Bronchial epithelial cell (primary cell): ENCODE results near the gene MYLK2. TPM values are rescaled to one million over a fixed set of nuclear protein-coding genes. Genes with fewer than 3 reads are reported as not detected.

Experiments
- DNase-seq: peaks from one replicate; pipeline ENCODE4 v3.0.0-alpha.2; 2010; ENCODE audit warnings: low read depth
- FAIRE-seq: peaks from 2 replicates; lab custom pipeline; 2011; peaks lifted over from hg19 to GRCh38; lab: Jason Lieb, UNC
- H3K27me3 ChIP-seq: 2 replicates; pipeline ENCODE4 v1.5.1; 2011; ENCODE audit warnings: low read length; ENCODE audit not compliant: control insufficient read depth, insufficient read depth
- H3K36me3 ChIP-seq: 2 replicates; pipeline ENCODE4 v1.5.1; 2011; ENCODE audit warnings: low read length; ENCODE audit not compliant: control insufficient read depth, insufficient read depth
- H3K4me3 ChIP-seq: 2 replicates; pipeline ENCODE4 v1.5.1; 2011; ENCODE audit warnings: mild to moderate bottlenecking, low read depth, low read length, control low read depth
- total RNA-seq: library from RNA; depleted of rRNA; stranded (reverse); fragments of >200 nt; gene quantifications from 2 replicates; pipeline ENCODE4 v1.2.1, GENCODE V29; 2014
- TF ChIP-seq, protein P1 (sequence below): IDR thresholded peaks from 2 replicates; pipeline ENCODE4 v1.5.1; 2011; ENCODE audit warnings: mild to moderate bottlenecking, moderate library complexity, low read length, control low read depth, inconsistent platforms; ENCODE audit not compliant: insufficient read depth, severe bottlenecking

Gene MYLK2
- total RNA-seq, 1 donor from 2014 or later, result not detected

- Histone ChIP-seq H3K36me3 (no peaks in the 10 kb centered on the region), H3K27me3 (peaks cover 6% of the 10 kb centered on the region), H3K4me3 (no peak overlapping the region)
- TF ChIP-seq, protein P1, sequence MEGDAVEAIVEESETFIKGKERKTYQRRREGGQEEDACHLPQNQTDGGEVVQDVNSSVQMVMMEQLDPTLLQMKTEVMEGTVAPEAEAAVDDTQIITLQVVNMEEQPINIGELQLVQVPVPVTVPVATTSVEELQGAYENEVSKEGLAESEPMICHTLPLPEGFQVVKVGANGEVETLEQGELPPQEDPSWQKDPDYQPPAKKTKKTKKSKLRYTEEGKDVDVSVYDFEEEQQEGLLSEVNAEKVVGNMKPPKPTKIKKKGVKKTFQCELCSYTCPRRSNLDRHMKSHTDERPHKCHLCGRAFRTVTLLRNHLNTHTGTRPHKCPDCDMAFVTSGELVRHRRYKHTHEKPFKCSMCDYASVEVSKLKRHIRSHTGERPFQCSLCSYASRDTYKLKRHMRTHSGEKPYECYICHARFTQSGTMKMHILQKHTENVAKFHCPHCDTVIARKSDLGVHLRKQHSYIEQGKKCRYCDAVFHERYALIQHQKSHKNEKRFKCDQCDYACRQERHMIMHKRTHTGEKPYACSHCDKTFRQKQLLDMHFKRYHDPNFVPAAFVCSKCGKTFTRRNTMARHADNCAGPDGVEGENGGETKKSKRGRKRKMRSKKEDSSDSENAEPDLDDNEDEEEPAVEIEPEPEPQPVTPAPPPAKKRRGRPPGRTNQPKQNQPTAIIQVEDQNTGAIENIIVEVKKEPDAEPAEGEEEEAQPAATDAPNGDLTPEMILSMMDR, result no peak
- no peak for FAIRE-seq
- no peak for DNase-seq
Measured at GRCh38 chr20:31833931-31834521, 14.9 kb downstream of the MYLK2 start.

GRCh38 chr20:31835554-31835953 lies 16.4 kb downstream of the MYLK2 start:
- H3K27me3 ChIP-seq, result peaks cover 6% of the 10 kb centered on the region
- DNase-seq (no peak), FAIRE-seq (no peak)
- H3K36me3 ChIP-seq, result no peaks in the 10 kb centered on the region
- TF ChIP-seq, protein P1, result no peak
- H3K4me3 ChIP-seq, result no peak overlapping the region

DNA sequence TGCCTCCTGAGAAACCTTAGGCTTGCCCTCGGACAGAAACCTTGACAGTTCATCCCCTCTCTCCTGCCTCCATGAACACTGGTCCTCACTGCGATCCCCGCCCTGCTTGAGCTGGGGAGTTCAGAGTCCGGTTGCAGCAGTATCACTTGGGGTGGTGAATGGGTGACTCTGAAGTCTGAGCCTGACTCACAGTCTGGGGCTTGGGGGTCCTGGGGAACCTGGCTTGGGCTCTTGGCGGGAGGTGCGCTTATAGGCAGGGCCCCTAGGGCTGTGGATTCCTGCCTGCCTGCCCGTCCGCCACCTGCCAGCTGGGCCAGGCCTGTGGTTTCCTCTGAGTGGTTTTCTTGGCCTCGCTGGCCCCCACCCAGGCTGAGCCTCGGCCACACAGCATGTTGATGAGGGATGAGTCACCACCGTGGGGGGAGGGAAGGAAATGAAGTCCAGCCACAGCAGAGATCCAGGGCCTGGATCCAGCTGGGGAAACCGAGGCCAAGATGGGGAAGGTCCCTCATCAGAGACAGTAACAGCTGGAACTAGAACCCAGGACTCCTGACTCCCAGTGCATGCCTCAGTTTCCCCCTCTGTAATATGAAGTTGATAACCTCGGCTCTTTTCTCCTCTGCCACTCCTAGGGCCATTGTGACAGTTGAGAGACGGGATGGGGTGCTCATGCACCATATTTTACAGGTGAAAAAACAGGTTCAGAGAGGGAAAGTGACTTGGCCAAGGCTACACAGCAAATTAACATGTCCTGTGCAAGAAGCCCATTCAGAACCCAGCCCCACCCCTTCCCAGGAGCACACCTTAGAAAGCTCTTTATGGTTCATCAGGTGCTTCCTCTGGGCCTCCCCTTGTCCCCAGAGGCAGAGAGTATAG lies 17.1 kb downstream of the MYLK2 start:
- FAIRE-seq (no peak), DNase-seq (peak; percentile 71)
- TF ChIP-seq, protein P1, result no peak
- Histone ChIP-seq H3K27me3 (peaks cover 6% of the 10 kb centered on the region), H3K4me3 (no peak overlapping the region), H3K36me3 (no peaks in the 10 kb centered on the region)

GRCh38 chr20:31836853-31837608 lies 17.9 kb downstream of the MYLK2 start:
- FAIRE-seq (no peak), DNase-seq (no peak)
- Histone ChIP-seq H3K27me3 (peaks cover 7% of the 10 kb centered on the region), H3K36me3 (no peaks in the 10 kb centered on the region), H3K4me3 (no peak overlapping the region)
- TF ChIP-seq, protein P1, result no peak

GRCh38 chr20:31837896-31838397 lies 18.8 kb downstream of the MYLK2 start:
- TF ChIP-seq, protein P1, result no peak
- Histone ChIP-seq H3K4me3 (no peak overlapping the region), H3K27me3 (peaks cover 7% of the 10 kb centered on the region), H3K36me3 (no peaks in the 10 kb centered on the region)
- DNase-seq (no peak), FAIRE-seq (no peak)
